ENCODE results near the gene SKAP1.
"Not testable (repeated sequence)": the region's sequence is repeated elsewhere in the genome, so short reads cannot be mapped to it uniquely, and the experiment has no call there.

The SKAP1 gene

DNA sequence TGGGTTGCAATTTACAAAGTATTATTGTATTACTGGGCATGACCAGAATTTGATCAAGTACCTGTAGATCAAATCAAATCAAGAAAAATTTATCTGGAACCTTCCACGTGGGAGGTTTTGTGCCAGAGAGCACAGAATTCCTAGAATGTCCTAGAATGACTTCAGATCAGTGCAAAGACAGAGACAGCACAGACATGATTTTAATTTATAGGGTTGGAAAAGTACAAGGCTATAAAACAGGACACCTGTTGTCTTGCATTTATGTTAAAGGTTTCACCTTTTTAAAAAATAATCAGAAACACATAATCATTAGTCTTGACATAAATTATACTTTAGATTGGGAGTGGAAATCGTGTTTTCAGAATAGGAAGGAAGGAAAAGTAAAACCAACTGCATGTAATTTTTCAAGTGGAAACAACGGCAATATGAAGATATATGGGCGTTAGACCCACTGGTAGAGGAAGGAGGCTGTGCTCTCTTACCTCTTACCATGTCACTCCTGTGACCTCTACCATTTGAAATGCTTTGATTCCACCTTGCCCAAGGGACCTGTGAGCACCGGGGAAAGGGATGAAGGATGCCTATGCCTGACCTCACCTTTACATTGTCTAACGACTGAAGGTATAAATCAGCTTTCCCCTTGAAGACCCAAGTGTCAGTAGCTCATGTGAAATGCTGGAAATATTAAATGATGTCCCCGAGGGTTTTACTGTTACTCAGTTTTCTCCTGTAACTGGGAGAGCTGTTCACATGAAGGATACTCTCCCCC, 222.1 kb downstream of the SKAP1 start:
- DNase-seq (ENCODE audit: low read depth), result no peak

DNA sequence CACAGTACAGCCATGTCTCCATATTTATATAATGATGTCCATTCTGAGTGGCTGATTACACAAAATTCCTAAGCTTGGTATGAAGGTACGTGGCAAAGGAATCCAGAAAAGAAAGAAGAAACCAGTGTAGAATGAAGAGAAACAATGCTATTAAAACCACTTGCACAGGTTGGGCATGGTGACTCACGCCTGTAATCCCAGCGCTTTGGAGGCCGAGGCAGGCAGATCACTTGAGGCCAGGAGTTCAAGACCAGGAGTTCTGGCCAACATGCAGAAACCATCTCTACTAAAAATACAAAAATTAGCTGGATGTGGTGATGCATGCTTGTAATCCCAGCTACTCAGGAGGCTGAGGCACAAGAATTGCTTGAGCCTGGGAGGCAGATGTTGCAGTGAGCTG, 223.0 kb downstream of the SKAP1 start:
- DNase-seq (ENCODE audit: low read depth), result not testable (repeated sequence)

DNA sequence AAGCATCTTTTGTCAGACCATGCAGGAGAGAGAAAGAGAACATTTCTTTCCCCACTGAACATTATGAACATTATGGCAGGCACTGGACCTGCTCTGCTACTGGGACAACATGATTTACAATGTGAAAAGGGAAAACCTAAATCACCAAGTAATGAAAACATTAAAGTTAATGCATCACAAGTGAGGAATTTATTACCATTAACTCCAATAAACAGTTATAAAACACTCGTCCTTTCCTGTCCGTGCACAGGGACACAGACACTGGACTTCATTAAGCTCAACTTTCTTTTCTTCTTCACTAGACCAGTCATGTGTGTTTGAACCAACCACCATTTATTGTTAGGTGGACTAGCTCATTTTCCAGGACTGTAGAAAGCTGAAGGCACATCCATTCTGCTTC, 227.1 kb downstream of the SKAP1 start:
- DNase-seq (ENCODE audit: low read depth), result no peak

DNA sequence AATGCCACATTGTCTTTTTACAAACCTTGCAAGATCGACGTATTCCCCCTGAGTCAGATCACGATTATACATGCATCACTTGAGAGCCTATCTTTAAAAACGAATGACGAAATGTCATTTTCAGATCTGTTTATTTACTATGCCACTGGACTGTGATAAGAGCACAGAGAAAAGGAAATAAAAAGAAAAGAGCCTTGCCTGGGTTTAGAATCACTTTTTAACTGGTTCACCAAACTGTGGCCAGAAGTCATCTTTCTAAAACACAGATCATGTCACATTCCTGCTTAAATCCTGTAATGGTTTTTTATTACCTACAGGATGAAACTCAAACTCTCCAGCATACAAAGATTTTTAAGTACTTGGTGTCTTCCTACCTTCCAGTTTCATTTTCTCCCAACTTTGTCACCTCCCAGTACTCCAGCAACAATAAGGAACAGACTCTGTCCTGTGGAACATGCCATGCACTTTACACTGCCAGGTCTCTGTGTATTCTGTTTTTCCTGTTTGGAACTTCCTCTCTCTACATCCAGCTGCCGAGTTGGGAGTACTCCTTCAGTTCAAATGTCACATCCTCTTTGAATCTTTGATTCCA, 231.0 kb downstream of the SKAP1 start:
- no peak for DNase-seq (ENCODE audit: low read depth)

DNA sequence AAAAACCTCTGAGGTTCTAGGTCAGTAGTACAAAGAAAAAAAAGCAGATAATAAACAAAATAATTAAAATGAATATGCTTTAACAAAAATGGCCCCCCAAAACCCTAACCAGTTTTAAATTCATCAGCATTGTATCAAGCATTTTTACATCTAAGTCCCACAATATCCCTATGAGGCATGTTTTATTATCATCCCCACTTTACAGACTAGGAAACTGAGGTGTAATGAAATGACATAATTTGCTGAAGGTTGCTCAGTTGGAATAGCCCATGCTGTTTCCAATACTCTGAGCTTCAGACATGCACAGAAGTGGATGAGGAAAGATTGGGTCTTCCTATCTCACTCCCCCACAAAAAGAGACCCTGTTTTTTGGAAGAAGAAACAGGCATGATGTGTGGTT, 234.1 kb downstream of the SKAP1 start:
- DNase-seq (ENCODE audit: low read depth), result no peak

DNA sequence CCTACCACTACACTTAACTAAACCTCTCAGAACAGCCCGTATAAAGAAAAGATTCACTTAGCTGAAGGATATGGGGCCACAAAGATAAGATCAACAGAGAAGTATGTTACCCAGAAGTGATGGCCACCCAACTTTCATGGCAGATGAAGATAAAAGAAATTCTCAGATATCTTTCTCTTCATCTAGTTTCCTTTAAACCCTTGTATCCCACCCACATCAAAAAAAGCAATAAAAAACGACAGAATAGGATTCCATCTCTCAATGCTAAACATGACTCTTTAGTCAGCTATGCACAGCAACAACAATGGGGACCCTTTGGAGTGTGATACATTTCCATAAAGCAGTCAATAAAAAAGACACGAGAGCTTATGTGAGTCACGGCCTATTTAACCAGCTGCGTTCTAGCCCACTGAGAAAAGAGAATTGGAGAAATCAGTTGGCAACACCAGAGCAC, 235.9 kb downstream of the SKAP1 start:
- DNase-seq (ENCODE audit: low read depth), result no peak

DNA sequence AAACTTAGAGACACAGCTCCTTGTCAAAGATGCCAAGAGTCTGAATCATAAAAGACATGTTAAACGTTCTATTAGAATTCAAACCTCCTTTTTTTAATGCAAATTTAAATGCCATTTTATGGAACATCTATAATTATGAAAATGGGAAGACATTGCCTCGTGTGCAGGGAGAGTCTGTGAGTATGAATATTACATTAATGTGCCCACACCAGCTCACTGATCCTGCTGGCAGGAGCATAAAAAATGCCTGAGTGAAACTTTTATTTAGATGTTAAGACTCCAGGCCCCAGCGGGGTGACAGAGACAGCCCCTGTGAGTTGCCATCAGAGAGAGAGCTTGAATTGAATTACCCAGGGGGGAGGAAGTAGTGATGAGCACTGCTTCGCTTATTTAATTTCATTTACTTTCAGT, 237.7 kb downstream of the SKAP1 start:
- DNase-seq (ENCODE audit: low read depth), result no peak

DNA sequence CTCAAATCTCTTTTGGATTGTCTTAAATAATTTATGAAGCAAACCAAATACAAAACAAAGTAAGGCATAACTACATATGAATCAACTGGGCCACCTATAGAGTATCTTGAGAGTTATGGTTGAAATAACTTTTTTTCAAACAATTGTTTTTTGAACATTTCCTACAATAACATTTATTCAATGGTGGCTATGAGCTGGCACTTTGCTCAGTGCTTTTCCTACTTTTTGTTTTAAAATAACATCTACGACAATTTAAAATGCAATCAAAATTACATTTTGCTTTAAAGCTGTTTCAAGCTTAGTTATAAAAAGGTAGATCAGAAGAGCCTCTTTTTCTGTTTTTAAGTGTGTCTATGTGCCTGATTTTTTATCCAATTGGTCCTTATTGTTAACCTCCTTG, 238.7 kb downstream of the SKAP1 start:
- no peak for DNase-seq (ENCODE audit: low read depth)

DNA sequence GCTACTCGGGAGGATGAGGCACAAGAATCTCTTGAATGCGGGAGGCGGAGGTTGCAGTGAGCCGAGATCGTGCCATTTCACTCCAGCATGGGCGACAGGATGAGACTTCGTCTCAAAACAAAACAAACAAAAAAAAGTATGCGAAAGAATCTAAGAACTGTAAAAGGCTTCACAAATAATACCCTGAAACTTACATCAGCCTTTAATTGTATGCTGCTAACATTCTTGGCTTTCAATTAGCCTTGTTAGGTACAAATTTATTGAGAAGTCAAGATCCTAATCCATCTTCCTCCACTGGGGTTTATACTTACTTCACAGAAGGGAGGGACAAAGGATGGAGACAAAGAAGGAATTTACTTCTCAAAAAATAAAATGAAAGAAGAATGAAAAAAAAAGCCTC, 239.1 kb downstream of the SKAP1 start:
- no peak for DNase-seq (ENCODE audit: low read depth)

DNA sequence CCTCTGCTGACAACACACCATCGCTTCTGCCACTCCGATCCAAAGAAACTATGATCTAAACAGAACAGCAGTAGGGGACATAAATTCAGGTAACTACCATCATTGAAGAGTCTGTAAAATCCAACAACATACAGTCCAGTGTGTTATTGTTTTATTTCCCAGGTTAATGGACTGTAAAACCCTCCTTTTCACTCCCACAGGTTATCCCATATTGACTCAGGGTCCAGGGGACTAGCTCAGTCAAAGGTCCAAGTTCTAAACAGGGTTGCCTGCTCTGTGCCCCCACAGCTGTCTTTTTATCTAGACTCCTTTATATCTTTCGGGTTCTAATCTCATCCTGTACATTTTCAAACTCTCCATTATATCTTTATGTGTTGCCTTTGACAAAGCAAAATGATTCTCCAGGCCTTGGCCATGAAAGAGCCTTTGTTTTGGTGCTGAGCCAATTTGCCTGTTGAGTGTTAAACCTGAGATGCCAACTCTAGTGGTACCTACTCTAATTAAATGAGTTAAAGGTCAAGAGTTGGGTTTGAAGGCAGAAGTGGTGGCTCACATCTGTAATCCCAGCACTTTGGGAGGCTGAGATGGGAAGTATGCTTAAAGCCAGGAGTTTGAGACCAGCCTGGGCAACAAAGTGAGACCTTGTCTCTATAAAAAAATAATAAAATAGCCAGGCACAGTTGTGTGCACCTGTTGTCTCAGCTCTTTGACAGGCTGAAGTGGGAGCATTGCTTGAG, 242.0 kb downstream of the SKAP1 start:
- DNase-seq (ENCODE audit: low read depth), result no peak

DNA sequence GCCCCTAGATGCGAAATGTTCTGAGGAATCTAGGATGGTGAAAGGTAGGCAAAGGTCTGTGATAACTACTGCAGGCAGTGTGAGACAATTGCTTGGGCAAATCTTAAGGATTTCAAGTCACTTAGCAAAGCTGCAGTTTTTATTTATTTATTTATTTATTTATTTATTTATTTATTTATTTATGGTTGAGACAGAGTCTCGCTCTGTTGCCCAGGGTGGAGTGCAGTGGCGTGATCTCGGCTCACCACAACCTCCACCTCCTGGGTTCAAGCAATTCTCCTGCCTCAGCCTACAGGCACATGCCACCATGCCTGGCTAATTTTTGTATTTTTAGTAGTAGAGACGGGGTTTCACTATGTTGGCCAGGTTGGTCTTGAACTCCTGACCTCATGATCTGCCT, 243.7 kb downstream of the SKAP1 start:
- DNase-seq (ENCODE audit: low read depth), result not testable (repeated sequence)

DNA sequence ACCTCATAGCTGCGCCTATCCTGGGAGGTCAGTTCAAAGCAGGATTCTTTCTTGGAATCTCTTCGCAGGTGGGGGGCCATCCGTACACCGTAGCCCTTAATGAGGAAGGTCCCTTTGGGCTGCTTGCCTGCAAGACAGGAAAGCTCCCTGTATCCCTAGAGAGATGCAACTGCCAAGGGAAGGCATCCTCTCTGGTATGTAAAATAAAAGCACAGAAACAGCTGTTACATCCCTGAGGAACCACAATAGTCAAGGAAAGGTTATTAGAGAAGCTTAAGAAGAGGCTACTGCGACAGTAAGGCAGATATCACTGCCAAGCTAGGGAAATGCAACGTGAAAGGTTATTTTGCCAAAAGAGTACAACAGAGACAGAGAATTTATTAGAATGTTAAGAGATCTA, 245.3 kb downstream of the SKAP1 start:
- no peak for DNase-seq (ENCODE audit: low read depth)

DNA sequence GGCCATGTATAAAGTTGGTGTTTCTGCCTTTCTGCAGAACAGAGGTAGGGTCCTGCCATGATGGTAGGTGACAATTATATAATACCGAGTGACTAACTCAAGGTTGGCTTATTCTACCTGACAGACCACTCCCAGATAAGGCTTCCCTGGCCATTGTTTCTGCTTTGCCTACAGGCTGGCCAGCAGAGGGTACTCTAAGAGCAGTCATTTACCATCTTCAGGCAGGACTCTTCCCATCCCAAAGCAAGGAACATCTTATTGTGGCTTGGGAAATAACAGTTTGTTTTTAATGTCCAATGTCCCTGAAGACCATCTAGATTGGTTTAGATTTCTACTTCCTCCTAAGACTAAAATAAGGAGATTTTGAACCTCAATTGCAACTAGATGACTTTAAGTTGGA, 248.4 kb downstream of the SKAP1 start:
- no peak for DNase-seq (ENCODE audit: low read depth)

DNA sequence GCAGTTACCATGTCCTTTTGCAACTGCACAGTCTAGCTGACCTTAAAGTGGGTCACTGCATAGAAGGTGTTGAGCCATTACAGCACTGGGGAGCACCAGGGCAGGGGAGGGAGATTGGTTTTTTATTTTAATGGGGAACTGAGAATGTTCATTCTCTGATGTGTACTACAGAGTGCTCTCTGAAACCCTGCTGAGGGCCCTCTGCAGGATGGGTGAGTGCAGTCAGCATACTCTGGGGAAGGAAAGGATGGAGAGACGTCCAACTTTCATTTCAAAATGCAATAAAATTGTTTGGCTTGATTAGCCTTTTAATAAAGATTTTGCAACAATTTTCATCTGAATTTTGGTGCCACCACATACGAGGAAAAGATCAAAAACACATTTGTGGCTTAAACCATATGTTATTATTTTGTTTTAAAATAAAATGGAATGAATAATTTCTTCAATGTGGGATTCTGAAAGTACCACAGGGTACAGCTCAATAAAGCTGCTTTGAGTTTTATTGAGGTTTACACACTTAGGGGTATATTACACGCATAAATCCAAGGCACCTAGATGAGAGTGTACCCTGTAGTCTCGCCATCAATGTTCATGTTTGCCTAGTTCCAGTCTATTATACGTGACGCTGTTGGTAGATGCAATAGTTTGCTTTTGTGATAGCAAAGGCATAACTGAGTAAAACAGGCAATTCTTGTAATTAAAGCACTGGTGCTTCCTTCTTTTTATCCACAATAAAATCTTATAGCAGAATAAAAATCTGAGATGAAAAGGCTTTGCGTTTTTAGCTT, 249.0 kb downstream of the SKAP1 start:
- DNase-seq (ENCODE audit: low read depth), result no peak

DNA sequence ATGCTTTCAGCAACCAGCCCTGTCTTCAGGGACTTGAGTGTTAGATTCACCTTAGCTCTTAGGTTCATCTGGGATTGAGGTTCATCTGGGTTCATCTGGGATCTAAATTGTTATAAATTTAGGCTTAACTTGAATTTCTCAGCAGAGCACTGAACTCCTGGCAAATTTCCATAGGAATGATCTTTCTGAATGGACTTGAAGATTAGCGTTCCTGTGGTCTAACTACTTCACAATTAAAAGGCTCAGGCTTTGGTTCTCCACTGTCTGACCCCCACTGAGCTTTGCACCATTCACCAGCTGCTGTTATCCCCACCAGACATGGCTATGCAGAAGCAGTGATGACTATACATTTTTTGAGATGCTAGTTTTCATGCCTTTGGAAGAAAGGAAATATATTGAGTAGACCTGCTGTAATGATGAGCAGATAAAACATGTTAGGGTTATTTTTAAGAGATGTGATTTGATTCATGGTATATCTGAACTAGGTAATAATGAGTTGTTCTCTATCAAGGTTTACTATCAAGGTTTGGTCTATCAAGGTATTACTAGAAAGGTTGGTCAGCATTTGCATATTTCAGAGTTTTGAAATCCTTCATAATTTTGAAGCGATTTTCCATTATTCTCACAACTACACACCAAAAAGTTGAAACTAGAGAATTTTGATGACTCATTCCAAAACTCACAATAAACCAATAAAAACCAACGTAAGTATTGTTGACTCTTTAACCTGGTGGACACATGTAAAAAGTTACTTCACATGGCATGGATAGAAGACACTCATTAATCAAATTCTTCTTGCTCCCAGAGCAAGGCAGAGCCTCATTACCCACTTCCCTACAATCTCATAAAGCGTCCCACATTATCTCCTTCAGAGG, 250.7 kb downstream of the SKAP1 start:
- no peak for DNase-seq (ENCODE audit: low read depth)

DNA sequence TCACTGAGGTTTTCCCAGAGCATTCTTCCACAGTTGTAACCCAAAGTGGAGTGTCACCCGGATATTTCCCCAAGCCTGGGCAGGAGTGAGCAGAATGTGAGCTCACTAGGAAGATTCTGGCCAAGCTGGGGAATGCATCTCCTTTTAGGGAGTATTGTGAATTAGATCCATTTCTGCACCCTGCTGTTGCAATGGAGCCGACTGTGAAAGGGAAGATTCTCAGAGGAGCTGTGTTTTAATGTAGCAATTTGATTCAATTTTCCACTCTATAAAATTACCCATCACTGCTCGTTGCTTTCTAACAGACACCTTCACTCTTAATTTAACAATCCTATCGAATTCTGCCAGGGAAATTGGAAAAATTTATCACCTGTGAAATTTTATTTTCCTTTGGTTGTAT, 251.7 kb downstream of the SKAP1 start:
- DNase-seq (ENCODE audit: low read depth), result no peak

DNA sequence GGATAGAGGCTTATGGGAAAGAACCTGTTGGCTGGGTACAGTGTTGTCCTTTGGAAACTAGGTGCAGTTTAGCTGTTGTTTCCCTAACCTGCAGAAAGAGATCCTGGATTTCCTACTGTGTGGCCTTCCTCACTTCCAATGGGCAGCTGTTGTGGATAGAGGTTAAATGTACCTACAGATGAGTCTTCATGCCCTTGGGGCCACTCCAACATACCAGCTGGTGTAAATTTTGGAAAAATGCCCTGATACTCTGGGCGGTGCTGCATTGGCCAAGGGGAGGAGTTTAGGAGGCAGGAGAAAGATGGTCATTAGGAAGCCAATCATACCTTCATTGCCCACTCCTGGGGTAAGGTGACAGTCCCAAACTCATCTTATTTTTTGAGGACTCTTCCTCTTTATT, 252.2 kb downstream of the SKAP1 start:
- DNase-seq (ENCODE audit: low read depth), result no peak

DNA sequence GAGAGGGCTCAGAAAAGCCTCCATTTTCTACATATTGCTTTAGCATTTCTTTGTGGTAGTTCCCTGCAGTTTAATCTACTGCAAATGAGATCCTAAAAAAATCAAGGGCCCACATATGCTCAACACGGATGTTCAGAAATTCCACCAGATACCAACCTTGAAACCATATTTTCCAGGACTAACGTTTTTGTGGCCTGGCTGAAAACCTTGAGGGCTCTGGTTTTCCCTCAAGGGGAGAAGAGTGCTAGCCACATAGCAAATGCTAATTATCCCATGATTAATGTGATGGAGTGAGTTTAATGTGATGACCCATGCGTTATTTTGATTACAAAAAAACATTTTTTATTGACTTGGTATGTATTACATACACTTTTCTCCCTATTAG, 253.6 kb downstream of the SKAP1 start:
- DNase-seq (ENCODE audit: low read depth), result no peak

DNA sequence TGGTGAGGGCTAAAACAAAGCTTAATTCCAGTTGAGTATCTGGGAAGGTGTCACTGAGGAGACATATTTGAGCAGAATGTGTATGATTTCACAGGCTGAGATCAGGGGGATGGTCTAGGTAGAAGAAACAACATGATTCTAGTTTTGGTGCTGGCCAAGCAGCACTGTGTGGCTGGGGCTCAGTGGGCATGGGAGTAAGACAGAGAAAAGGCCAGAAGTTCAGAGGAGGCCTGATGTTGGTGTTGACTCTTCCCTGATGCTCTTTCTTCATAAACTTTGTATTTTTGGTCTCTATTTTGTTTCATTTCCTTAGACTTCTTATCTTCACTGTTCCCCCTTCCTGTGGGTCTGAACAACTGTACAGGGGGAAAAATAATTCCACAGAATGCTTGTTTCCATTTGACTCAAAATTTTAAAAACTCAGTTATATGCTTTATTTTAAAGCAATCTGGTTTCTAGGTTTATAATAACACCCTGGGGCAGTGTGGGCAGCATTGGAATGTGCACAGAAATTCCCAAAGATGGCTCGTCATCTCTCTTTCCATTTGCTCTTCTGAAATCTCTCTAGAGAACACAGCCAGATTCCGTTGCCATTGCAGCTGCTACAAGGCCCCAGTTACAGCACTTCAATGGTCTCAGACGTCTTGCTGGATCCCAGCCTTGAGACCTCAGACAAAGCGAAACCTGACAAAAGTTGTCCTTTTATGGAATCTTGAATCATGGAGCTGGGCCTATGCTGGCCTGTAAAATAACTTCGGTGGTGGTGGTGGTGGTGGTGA, 254.1 kb downstream of the SKAP1 start:
- no peak for DNase-seq (ENCODE audit: low read depth)

DNA sequence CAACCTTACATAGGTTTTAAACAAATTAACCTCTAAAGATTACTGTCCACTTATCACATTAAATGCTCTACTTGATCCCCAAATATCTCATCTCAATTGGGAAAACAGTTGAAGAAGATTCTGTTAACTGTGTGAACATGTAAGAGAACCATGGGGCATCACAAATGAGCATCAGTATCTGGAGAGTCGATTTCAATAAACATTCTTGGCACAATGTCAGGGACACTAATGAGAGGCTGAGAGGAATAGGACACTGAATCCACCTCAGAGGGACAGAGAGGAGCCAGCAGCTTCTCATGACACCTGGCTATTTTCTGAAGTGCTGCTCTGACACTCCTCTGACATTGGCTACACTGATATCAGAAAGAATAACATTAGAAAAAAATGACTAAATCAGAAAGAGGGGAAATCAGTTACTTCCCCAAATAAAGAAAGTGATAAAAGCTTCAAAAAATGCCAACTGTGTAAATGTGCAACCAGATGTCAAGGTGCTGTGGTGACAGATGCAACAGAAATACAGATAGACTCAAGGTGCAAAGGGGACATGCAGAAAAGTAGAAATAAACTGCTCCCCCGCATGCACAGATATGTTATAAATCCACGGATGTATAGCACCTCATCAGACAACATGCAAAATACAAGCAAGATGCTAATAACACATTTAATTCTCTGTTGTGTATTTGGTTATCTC, 255.0 kb downstream of the SKAP1 start:
- no peak for DNase-seq (ENCODE audit: low read depth)

All from stimulated activated CD8-positive, alpha-beta memory T cell treated with anti-CD3 and anti-CD28 coated beads, Interleukin-12 subunit alpha, Interleukin-12 subunit beta, amount 100 ng/mL, for 4 hours (primary cell).